HG03060 (cell line): ENCODE measurements around the gene MGST2.

Experiments used
- ATAC-seq: cut with Tn5 transposase; IDR thresholded peaks from one replicate; pipeline ENCODE4 v1.9.1; 2021; ENCODE audit warnings: low read depth, moderate number of reproducible peaks; ENCODE audit not compliant: unreplicated experiment

The MGST2 gene

DNA sequence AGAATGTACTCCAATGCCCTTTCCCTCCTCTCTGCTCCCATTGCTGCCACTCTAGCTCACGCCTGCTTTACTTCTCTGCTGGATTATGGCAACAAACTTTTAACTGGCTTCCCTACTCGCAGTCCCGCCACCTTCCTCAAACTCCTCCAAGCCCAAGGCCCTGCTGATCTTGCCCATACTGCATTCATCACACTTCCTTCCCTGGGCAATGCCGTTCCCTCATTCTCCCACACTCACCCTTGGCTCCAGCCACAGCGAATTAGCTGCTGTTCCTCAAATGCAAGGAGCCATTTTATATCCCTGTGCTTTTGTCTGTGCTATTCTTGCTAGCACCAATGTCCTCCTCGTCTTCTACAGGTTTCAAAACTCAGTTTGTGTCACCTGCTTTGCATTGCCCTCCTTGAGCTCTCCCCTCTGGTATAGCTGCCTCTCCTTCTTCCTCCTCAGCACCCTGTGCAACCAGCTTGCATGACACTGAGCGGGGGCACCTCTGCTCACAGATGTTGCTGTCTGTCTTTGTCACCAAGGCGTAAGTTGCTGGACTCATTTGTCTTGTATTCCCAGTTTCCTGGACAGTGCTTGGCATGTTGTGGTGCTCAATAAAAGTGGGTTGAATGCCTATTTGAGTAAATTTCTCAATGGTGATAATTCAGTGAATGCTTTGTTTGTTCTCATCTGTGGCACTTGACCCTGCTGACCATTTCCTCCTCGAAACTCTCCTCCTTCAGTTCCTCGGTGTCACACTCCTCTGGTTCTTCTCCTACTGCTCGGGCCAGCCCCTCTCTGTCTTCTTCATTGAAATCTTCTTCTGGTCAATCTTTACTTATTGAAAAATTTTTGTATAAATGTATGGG is 22.4 kb upstream of the MGST2 start:
- ATAC-seq: no peak

DNA sequence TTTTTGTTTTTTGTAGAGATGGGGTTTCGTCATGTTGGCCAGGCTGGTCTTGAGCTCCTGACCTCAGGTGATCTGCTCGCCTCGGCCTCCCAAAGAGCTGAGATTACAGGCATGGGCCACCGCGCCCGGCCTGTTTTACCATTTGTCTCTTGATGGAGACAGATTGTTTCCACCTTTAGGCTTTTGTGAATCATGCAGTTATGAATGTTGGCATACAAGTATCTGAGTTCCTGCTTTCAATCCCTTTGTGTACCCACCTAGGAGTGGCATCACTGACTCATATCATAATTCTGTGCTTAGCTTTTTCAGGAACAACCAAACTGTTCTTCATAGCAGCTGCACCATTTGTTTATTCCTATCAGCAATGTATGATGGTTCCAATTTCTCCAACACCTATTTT is 20.2 kb upstream of the MGST2 start:
- no peak for ATAC-seq

DNA sequence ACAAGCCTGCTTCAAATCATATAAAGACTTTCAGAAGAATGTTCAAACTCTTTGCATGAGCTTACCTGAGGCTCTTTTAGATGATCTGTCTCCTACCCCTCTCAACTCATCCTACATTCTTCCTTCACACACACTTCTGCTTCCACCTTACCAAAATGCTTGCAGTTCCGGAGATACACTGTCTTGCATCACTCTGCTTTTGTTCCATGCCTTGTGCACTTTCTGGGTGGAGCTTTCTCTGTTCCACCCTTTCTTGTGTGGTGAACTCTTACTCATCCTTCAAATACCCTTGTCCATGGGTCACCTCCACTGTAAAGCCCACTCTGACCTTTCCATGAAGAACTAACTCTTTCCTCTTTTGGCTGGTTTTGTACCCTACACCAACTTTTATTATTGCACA is 18.4 kb upstream of the MGST2 start:
- ATAC-seq: no peak

DNA sequence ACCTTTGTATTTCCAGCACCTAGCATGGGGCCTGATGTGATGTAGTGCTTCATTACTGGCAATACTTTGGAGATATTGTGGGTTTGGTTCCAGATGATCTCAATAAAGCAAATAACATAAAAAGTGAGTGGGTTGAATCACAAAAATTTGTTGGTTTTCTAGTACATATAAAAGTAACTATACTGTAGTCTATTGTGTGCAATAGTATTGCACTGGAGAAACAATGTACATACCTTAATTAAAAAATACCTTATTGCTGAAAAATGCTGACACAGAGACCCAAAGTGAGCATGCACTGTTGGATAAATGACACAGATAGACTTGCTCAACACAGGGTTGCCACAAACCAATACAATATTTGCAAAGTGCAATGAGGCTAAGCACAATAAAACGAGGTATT is 17.7 kb upstream of the MGST2 start:
- ATAC-seq: no peak

DNA sequence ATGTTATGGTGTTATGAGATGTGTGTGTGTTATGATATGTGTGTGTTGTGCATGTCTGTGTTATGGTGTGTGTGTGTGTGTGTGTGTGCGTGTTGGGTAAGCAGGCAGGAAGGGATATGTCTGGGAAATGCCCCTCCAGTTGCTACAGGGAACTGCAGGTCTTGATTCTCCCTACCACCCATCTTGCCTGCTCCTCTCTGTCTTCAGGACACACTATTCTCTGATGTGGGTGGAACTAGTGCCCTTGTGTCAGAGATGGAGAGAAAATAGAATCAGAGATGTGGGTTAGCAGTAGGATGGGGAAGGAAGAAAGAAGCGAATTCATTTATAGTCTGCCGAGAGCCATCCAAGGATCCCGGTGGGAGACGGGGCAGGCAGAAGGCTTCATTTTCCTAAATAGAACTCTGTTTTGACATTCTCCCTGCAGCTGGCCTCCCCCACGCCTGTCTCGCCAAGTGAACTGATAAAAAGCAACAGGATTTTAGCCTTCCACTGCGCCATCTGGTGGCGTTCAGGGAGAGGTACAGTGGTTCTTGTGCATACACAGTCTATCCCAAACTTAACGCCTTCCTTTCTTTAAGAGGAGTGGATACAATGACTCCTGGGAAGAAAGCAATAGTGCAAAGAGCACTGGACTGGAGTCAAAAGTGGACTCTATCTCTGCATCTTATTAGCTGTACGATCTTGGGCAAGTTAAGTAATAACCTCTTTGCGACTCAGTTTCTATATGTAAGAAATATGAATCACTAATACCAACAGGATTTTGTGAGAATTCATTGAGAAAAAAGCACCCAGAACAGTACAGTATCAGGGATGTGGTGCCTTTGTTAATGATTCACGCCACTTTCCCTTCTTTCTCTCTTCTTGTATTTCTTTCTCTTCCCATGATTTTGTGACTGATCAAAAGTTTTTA is 14.1 kb upstream of the MGST2 start:
- no peak for ATAC-seq

DNA sequence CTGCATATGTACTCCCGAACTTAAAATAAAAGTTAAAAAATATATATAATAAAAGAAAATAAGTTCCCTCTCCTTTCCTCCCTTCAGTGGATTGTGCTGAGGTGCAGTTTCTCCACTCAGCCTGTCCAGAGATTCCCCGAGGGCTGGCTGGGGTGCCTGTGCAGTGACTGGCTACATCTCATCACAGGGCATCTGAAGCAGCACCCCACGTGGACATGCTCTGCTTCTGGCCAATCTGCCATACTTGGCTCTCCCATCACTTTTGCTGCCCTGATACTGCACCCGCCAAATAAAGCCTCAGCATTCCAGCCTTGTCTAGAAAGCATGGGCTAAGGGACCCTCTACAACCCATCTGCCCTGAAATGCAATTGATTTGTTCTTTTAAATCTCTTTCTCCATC is 11.1 kb upstream of the MGST2 start:
- ATAC-seq: no peak

DNA sequence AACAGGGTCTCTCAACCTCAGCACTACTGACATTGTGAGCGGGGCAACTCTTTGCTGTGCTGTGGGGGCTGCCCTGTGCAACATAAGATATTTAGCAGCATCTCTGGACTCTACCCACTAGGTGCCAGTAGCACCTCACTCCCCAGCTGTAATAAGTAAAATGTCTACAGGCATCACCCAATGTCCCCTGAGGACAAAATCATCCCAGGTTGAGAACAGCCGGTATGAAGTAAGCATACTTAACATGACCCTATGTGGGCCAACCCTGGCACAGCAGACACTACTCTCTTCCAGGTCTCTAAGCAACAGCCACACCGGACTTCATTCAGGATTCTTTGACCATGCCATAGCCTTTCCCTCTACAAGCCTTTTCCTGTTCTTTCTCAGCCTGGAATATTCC is 10.5 kb upstream of the MGST2 start:
- no peak for ATAC-seq

DNA sequence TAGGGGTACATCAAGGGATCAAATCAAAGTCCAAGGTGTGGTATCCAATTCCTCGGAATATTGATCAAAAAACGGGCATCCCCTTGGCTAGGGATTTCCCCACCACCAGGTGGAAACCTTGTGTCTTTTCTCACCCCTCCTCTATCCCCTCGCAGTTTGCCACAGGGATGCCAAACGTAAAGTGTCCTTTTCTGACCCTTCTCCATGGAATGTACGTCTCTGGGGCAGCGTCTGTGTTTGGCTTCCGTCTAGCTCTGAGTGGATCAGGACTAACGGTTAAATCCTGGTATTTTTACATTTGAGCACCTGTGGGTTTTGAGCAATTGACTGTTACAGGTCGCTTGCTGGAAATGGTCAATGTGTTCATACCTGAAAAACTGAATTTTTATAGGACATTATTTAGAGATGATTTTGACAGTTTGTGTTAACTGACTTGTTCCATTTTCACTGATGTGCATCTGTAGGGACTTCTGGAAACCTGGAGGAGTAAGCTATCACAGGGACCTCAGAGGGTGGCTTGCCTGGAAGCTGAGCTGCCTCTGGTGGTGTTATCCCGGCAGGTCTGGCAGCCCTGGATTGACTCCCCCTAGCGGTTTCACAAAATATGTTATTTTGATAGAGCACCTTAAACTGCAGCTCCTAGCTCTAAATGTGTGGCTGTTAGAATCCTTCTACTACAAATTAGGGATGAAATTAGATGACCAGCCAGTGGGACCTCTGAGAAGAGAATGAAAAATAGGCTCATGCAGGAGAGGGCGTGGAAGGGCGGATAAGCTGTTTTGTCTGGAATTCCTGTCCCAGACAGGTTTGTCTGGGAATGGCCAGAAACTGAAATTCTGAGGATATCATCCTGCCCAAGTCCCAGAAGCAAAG is 8.8 kb upstream of the MGST2 start:
- peak; percentile 79 for ATAC-seq

DNA sequence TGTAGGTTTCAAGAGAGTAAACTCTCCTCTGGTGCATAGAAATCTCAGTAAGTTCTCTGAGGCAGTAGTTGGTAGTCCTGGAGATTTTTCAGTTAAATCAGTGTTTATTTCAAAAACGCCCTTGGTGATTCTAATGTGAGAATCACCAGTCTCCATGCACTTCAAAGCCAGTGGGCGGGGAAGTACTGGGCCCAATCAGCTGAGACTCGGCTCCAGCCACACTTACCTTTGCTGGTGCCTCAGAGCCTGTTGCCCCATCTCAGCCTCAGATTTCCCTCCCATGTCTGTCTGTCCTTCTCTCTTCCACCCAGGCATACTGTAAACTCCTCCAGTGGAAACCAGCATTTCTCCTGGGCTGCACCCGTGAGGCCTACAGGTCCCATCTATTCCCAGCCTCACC is 7.4 kb upstream of the MGST2 start:
- ATAC-seq: no peak

DNA sequence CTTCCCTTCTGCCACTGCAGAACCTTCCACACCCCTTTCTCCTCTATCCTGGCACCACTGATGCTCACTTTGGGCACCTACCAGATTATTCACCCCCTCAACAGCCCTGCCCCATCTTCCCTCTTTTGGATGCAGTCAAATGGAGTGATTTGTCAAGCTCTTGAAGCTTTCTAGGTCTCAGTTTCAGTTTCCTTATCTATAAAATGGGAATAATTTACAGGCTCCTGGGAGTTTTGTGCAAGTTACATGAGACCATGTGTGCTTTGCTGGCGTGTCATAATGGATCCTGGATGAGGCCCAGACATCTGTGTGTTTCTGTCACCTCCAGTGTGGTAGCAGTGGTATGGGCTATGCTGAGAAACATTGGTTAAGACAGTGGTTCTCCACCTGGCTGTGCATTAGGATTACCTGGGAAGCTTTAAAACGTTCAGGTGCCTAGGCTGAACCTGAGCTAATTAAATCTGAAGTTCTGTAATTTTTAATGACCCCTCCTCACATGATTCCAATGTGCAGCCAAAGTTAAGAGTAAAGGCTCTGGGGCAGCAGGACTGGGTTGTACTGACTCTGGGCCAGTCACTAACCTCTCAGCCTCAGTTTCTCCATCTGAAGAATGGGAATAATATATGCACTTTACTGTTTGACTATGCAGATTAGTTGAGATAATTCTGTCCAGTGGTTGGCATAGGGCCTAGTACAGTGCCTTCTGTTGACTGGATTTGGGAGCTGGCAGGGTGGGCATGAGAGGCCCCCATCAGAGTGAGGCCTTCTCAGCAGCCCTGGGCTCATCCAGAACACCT is 6.8 kb upstream of the MGST2 start:
- ATAC-seq: no peak

DNA sequence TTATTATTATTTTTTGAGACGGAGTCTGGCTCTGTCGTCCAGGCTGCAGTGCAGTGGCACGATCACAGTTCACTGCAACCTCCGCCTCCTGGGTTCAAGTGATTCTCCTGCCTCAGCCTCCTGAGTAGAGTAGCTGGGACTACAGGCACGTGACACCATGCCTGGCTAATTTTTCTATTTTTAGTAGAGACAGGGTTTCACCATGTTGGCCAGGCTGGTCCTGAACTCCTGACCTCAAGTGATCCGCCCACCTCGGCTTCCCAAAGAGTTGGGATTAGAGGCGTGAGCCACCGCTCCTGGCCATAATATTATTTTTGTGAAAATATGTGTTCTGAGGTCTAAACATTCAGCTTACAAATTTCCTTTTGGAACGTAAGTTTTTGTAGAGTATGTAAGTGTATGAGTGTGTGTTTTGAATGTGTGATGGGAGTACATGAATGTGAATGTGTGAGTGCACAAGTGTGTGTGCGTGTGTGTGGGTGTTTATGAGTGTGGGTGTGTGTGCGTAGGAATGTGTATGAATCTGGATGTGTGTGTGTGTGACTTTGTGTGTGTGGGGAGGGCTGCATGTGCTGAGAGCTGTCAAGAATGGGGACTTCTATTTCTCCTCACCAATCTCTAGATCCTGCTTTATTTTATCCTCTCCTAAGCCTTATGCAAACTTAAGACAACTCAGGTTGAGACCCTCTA is 5.7 kb upstream of the MGST2 start:
- ATAC-seq: no peak

DNA sequence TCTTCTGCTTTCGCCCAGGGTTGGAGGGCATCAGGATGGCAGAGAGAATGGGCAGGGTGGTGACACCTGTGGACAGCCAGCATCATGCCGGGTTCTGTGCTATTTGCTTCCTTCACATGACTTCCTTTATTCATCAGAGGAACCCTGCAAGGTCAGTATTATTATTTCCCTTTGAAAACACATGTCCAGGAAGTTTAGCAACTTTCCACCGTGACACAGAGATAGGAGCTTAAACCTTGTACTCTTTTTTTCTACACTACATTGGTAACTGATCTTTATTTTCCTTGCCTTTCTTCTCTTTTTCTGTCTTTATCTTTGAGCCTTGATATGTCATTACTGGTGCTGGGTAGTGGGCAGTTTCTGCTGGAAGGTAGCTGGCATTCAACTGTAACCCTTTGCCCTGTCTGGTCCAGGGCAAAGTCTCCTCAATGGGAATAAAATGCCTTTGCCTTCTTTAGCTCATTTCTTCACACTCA is 5.0 kb upstream of the MGST2 start:
- no peak for ATAC-seq

DNA sequence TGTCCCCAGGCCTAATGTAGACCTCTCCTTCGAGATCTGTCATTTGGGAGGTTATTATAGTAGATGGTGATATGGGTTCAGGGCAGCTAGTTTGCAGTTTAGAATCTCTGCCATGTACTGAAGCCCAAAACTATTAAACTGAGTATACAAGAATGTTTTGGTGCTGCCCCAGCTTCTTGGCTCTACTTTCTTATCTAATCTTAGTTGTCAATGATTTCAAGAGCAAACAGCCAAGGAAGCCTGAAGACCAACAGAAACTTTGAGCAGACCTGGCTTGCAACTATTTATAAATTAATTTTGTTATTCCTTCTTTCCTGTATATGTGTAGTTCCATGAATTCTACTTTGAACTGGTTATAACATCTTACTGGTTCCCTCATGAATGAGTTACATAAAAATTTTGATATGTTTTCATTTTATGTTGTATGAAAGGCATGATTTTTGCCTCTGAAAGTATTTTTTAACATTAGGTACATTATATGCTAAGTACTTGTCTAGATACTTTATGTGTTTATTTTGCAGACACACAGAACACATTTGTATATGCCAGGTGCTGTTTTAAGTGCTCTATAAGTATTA is 2.0 kb upstream of the MGST2 start:
- no peak for ATAC-seq

DNA sequence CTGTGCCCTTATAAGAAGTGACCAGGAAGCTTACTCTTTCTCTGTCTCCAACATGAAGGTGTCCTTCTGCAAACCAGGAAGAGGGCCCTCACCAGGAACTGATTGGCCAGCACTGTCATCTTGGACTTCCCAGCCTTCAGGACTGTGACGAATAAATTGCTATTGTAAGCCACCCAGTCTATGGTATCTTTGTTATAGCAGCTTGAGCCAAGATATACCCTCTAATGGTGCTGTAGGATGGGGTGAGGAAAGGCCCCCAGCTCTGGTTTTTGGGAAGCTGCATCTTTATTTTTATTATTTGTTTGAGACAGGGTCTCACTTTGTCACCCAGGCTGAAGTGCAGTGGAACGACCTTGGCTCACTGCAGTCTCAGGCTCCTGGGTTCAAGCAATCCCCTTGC is 1.2 kb upstream of the MGST2 start:
- ATAC-seq: no peak

DNA sequence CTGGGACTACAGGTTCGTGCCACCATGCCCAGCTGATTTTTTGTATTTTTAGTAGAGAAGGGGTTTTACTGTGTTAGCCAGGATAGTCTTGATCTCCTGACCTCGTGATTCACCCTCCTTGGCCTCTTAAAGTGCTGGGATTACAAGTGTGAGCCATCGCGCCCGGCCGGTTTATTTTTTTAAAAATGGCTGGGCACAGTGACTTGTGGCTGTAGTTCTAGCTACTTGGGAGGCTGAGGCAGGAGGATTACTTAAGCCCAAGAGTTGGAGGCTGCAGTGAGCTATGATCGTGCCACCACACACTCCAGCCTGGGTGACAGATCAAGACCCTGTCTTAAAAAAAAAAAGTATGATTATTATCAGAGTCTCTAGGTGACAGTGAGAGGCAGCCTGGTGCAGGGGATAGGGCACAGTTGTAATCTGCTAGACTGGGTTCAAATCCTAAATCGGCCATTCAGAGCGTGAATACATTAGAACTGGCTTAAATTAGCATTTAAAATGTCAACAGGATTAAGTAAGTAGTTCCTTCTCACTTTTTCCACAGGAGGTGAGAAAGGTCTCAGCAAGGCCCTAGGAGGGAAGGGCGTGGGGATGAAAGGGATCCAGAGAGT is 435 bp upstream of the MGST2 start:
- no peak for ATAC-seq

DNA sequence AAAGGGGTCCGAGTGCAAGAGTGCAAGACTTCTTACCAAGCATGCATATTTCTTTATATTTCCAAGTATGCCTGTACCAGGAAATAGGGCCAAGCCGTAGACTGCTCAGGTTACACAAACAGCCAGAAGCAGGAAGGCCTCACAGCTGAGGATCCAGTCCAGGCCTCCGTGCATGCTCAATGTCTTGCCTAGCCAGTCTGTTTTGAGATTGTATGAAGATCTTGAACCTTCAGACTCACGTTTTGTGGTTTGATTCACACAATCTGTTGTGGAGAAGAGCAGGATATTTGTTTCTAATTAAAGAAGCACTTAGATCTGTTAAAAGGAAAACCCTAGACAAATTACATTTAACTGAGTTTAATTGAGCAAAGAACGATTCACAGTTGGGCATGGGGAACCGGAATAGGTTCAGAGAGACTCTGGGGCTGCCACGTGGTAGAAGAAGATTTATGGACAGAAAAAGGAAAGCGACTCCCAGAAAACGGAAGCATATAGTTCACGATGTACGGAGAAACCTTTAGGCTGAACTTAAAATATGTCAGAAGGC is 1.2 kb downstream of the MGST2 start:
- ATAC-seq: no peak

DNA sequence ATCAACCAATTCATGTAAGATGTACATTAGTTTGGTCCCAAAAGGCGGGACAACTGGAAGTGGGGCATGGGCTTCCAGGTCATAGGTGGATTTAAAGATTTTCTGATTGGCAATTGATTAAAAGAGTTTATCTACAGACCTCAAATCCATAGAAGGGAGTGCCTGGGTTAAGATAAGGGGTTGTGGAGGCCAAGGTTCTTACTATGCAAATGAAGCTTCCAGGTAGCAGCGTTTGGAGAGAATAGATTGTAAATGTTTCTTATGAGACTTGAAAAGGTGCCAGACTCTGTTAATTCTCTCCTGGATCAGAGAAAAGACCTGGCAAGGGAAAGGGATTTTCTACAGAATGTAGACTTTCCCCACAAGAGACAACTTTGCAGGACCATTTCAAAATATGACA is 2.4 kb downstream of the MGST2 start:
- no peak for ATAC-seq

DNA sequence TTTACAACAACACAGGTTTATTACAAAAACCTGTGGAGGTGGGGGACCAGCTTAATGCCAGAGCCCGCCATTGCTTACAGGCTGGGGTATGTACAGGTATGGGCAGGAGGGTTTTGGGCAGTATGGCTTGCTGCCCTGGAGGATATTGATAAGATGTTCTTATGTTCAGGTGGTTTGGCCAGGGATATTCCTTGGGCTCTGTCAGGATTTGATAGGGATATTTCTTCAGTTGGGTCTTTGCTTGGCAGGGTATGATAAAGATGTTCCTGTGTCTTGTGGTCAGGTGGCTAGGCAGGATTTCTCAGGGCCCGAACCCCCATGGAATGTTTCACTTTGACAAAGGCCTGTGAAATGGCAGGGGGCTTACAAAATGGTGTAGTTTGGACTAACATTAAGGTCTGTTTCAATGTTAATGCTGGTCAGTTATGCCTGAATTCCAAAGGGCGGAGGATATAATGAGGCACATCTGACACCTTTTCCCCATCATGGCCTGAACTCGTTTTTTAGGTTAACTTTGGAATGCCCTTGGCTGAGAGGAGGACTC is 3.1 kb downstream of the MGST2 start:
- ATAC-seq: no peak
